MCF 10A (cell line): ENCODE results near the gene MED12. TPM values are rescaled to one million over a fixed set of nuclear protein-coding genes. Genes with fewer than 3 reads are reported as not detected.
"Not testable (repeated sequence)": the region's sequence is repeated elsewhere in the genome, so short reads cannot be mapped to it uniquely, and the experiment has no call there.

ENCODE experiments used
- BruUV-seq: library from RNA; stranded (reverse); fragments of 400-500 nt; replicated peaks from 2 replicates; lab custom pipeline; 2021; lab: Mats Ljungman, UMichigan
- CTCF ChIA-PET: fragments of 300-600 bp; sonication (Branson Sonifier 250); formaldehyde crosslinking; extraction: SDS; loops from one replicate; lab custom pipeline; 2021; ENCODE audit warnings: antibody characterized with exemption, inconsistent platforms; lab: Yijun Ruan, JAX
- POLR2A ChIA-PET: fragments of 300-600, 350-650 bp; sonication (Branson Sonifier 250); formaldehyde crosslinking; extraction: SDS; loops from one replicate; lab custom pipeline; 2020; ENCODE audit warnings: antibody characterized with exemption, inconsistent platforms; lab: Yijun Ruan, JAX
- DNase-seq: peaks from one replicate; pipeline ENCODE4 v3.0.0-alpha.2; 2018; ENCODE audit not compliant: unreplicated experiment
- H3K27ac Mint-ChIP-seq: one replicate; pipeline ENCODE4 v1.8.0; 2022; ENCODE audit warnings: mild to moderate bottlenecking, low read depth, mixed read lengths; ENCODE audit not compliant: unreplicated experiment
- H3K27me3 Mint-ChIP-seq: one replicate; pipeline ENCODE4 v1.8.0; 2022; ENCODE audit warnings: mixed read lengths; ENCODE audit not compliant: insufficient read depth, unreplicated experiment
- H3K36me3 Mint-ChIP-seq: one replicate; pipeline ENCODE4 v1.8.0; 2022; ENCODE audit warnings: mild to moderate bottlenecking, moderate library complexity, mixed read lengths; ENCODE audit not compliant: insufficient read depth, unreplicated experiment
- H3K4me1 Mint-ChIP-seq: one replicate; pipeline ENCODE4 v1.8.0; 2022; ENCODE audit warnings: mixed read lengths; ENCODE audit not compliant: insufficient read depth, unreplicated experiment
- H3K4me3 Mint-ChIP-seq: one replicate; pipeline ENCODE4 v1.8.0; 2022; ENCODE audit warnings: mild to moderate bottlenecking, moderate library complexity, mixed read lengths; ENCODE audit not compliant: unreplicated experiment
- H3K9me3 Mint-ChIP-seq: one replicate; pipeline ENCODE4 v1.8.0; 2022; ENCODE audit warnings: mixed read lengths; ENCODE audit not compliant: unreplicated experiment
- intact Hi-C: fragments of 100-400 bp; cut with micrococcal nuclease; formaldehyde crosslinking; loops from 2 replicates; pipeline ENCODE4 v1.14.1; 2022
- total RNA-seq: library from RNA; stranded (reverse); gene quantifications from 2 replicates; pipeline ENCODE4 v1.2.3, GENCODE V29; 2022
- TF ChIP-seq, protein P1 (sequence below): fragments of 200-600 bp; IDR thresholded peaks from one replicate; pipeline ENCODE4 v1.8.0; 2022; ENCODE audit warnings: antibody characterized with exemption, mild to moderate bottlenecking; ENCODE audit not compliant: unreplicated experiment

MED12 gene
- total RNA-seq, 1 experiment from 2014 or later = 36.6 TPM

DNA sequence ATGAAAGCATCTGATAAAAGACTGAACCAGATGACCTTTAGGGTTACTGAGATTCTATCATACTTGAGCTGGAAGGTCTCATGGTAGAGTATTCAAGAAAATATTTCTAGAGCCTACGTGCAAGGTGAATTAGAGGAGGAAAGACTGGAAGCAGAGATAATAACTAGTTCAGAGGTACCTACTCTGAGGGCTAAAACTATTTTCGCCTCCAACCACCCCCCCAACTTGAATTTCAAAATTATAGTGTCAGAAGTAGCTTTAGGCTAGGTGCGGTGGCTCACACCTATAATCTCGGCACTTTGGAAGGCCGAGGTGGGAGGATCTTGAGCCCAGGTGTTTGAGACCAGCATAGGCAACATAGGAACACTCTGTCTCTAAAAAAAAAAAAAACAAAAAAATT lies 57.1 kb downstream of the MED12 start:
- Mint-ChIP-seq H3K4me3 (no peak overlapping the region), H3K9me3 (no peaks in the 10 kb centered on the region), H3K27me3 (peaks cover 59% of the 10 kb centered on the region), H3K4me1 (no peaks in the 10 kb centered on the region), H3K27ac (no peak overlapping the region), H3K36me3 (no peaks in the 10 kb centered on the region)
- ChIA-PET POLR2A (interaction anchor here (0.7 kb wide), 1 partner anchor 190 kb away, joined by 3 read pairs; the partner anchor contains the start of gene TAF1), CTCF (interaction anchor here (0.8 to 1.8 kb wide), 3 partner anchors 69 to 406 kb away, joined by 4 to 7 read pairs (median 5); no protein-coding TSS in a partner anchor)
- no peak for DNase-seq
- intact Hi-C loops = no loop called here
- BruUV-seq = no TSS peak
- TF ChIP-seq, protein P1, sequence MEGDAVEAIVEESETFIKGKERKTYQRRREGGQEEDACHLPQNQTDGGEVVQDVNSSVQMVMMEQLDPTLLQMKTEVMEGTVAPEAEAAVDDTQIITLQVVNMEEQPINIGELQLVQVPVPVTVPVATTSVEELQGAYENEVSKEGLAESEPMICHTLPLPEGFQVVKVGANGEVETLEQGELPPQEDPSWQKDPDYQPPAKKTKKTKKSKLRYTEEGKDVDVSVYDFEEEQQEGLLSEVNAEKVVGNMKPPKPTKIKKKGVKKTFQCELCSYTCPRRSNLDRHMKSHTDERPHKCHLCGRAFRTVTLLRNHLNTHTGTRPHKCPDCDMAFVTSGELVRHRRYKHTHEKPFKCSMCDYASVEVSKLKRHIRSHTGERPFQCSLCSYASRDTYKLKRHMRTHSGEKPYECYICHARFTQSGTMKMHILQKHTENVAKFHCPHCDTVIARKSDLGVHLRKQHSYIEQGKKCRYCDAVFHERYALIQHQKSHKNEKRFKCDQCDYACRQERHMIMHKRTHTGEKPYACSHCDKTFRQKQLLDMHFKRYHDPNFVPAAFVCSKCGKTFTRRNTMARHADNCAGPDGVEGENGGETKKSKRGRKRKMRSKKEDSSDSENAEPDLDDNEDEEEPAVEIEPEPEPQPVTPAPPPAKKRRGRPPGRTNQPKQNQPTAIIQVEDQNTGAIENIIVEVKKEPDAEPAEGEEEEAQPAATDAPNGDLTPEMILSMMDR = no peak

DNA sequence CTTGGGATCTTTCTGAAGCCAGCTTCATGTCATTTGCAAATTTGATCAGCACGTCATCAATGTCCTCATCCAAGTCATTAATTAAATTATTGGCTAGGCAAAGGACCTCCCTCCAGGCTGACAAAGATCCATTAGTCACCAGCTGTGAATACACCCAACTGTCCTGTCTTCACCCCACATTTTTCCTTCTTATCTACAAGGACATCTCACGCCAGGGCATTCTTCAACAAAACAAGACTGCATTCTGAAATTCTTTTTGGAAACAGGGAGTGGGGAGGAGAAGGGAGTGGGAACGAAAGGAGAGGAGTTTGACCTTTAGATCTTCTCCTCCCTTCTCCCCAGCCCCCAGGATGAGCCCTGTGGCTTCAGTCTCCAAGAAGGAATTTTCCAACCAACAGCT lies 58.9 kb downstream of the MED12 start:
- DNase-seq = no peak
- Mint-ChIP-seq H3K27me3 (peaks cover 45% of the 10 kb centered on the region), H3K9me3 (no peaks in the 10 kb centered on the region), H3K27ac (no peak overlapping the region), H3K4me1 (no peaks in the 10 kb centered on the region), H3K36me3 (no peaks in the 10 kb centered on the region), H3K4me3 (no peak overlapping the region)
- intact Hi-C loops = no loop called here
- TF ChIP-seq, protein P1 = no peak
- no TSS peak for BruUV-seq
- ChIA-PET POLR2A (interaction anchor here (1.1 kb wide), 1 partner anchor 179 kb away, joined by 3 read pairs; no protein-coding TSS in a partner anchor), CTCF (interaction anchor here (0.7 to 7.3 kb wide), 5 partner anchors 43 to 408 kb away, joined by 3 to 68 read pairs (median 5); no protein-coding TSS in a partner anchor)

DNA sequence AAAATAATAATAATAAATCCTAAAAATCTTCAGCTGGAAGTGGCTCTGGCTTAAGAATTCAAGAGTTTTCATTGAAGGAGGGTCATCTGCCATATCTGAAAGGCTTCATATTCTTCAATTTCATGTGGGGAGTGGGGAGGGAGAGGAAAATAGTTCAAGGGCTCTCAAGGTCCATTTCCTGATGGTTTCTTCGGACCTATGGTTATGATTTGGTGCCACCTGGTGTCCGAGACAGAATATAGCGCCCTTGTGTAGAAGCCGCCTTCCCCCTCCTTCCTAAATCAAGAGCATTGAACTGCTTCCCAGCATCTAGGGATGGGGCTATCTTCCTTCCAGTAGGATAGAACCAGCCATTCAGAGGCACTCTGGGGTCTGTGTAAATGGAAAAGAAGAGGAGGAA lies 60.5 kb downstream of the MED12 start:
- POLR2A ChIA-PET = no interaction called here
- CTCF ChIA-PET = interaction anchor here (0.6 to 7.3 kb wide), 17 partner anchors 9 to 836 kb away, joined by 3 to 68 read pairs (median 3); partner anchors contain the start of gene SNX12
- DNase-seq = peak; percentile 69
- Mint-ChIP-seq H3K27me3 (peaks cover 29% of the 10 kb centered on the region), H3K4me3 (no peak overlapping the region), H3K36me3 (no peaks in the 10 kb centered on the region), H3K4me1 (no peaks in the 10 kb centered on the region), H3K9me3 (no peaks in the 10 kb centered on the region), H3K27ac (no peak overlapping the region)
- TF ChIP-seq, protein P1 = peak; percentile 55
- intact Hi-C loops = loop anchor here (1.0 kb wide), 3 partner anchors 181 to 410 kb away; no protein-coding TSS in a partner anchor
- no TSS peak for BruUV-seq

DNA sequence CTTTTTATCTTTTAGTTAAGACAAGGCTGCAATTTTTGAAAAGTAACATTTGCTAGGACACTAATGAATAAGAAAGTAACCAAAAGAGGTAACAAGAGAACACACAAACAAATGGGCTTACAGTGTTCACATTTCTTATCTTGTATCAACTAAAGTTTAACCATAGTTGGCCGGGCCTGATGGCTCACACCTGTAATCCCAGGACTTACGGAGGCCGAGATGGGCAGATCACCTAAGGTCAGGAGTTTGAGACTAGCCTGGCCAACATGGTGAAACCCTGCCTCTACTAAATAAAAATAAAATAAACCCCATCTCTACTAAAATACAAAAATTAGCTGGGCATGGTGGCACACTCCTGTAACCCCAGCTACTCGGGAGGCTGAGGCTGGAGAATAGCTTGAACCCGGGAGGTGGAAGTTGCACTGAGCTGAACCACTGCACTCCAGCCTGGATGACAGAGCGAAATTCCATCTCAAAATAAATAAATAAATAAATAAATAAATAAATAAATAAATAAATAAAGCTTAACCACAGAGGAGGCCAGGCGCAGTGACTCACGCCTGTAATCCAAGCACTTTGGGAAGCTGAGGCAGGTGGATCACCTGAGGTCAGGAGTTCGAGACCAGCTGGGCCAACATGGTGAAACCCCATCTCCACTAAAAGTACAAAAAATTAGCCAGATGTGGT lies 62.3 kb downstream of the MED12 start:
- not testable (repeated sequence) for H3K4me1 Mint-ChIP-seq, DNase-seq, H3K27ac Mint-ChIP-seq, H3K36me3 Mint-ChIP-seq, BruUV-seq, H3K9me3 Mint-ChIP-seq
- intact Hi-C loops = loop anchor here (5.0 kb wide), 1 partner anchor 102 kb away; the partner anchor contains the start of gene NONO
- peaks cover 13% of the 10 kb centered on the region for H3K27me3 Mint-ChIP-seq
- CTCF ChIA-PET = interaction anchor here (1.0 to 7.3 kb wide), 7 partner anchors 14 to 411 kb away, joined by 3 to 68 read pairs (median 5); no protein-coding TSS in a partner anchor
- POLR2A ChIA-PET = interaction anchor here (0.8 to 2.9 kb wide), 3 partner anchors 85 to 185 kb away, joined by 3 to 32 read pairs (median 4); partner anchors contain the start of genes NONO and TAF1
- H3K4me3 Mint-ChIP-seq = peak overlapping the region; percentile 83
